GM23248 (cell line): ENCODE results near the gene CXCR2. TPM values are rescaled to one million over a fixed set of nuclear protein-coding genes. Genes with fewer than 3 reads are reported as not detected.

Experiments
- DNase-seq: peaks from one replicate; pipeline ENCODE4 v3.0.0-alpha.2; 2015
- H2AFZ ChIP-seq: fragments of 200-600 bp; sonication (generic); 2 replicates; pipeline ENCODE4 v1.6.1; 2016; ENCODE audit warnings: antibody characterized with exemption
- H3F3A ChIP-seq: fragments of 200-600 bp; sonication (generic); 2 replicates; pipeline ENCODE4 v1.6.1; 2016; ENCODE audit warnings: mild to moderate bottlenecking, antibody characterized with exemption, mixed run types; ENCODE audit not compliant: insufficient read depth
- H3K27ac ChIP-seq: fragments of 200-600 bp; sonication (generic); 2 replicates; pipeline ENCODE4 v1.5.1; 2016; ENCODE audit warnings: mild to moderate bottlenecking
- H3K27me3 ChIP-seq: fragments of 200-600 bp; sonication (generic); replicated peaks from 2 replicates; pipeline ENCODE4 v1.6.1; 2016; ENCODE audit warnings: mild to moderate bottlenecking; ENCODE audit not compliant: insufficient read depth
- H3K36me3 ChIP-seq: fragments of 200-600 bp; sonication (generic); 2 replicates; pipeline ENCODE4 v1.6.1; 2016; ENCODE audit warnings: low read depth, mild to moderate bottlenecking
- H3K4me1 ChIP-seq: fragments of 200-600 bp; sonication (generic); 2 replicates; pipeline ENCODE4 v1.6.1; 2016; ENCODE audit warnings: mild to moderate bottlenecking; ENCODE audit not compliant: insufficient read depth
- H3K4me2 ChIP-seq: fragments of 200-600 bp; sonication (generic); one replicate; pipeline ENCODE4 v1.6.1; 2016; ENCODE audit warnings: mild to moderate bottlenecking; ENCODE audit not compliant: unreplicated experiment
- H3K4me3 ChIP-seq: fragments of 200-600 bp; sonication (generic); 2 replicates; pipeline ENCODE4 v1.5.1; 2016; ENCODE audit warnings: mild to moderate bottlenecking
- H3K79me2 ChIP-seq: fragments of 200-600 bp; sonication (generic); 2 replicates; pipeline ENCODE4 v1.6.1; 2016; ENCODE audit warnings: mild to moderate bottlenecking; ENCODE audit not compliant: insufficient read depth
- H3K9ac ChIP-seq: fragments of 200-600 bp; sonication (generic); 2 replicates; pipeline ENCODE4 v1.6.1; 2016; ENCODE audit warnings: mild to moderate bottlenecking
- H3K9me2 ChIP-seq: fragments of 200-600 bp; sonication (generic); 2 replicates; pipeline ENCODE4 v1.6.1; 2016; ENCODE audit warnings: mixed run types, mild to moderate bottlenecking, moderate library complexity; ENCODE audit not compliant: insufficient read depth
- H3K9me3 ChIP-seq: fragments of 200-600 bp; sonication (generic); one replicate; pipeline ENCODE4 v1.6.1; 2017; ENCODE audit warnings: low read depth
- H4K20me1 ChIP-seq: fragments of 200-600 bp; sonication (generic); 2 replicates; pipeline ENCODE4 v1.6.0; 2016; ENCODE audit not compliant: insufficient read depth
- EZH2 ChIP-seq: fragments of 200-600 bp; sonication (generic); IDR thresholded peaks from 2 replicates; pipeline ENCODE4 v1.6.1; 2018; ENCODE audit warnings: antibody characterized with exemption, mild to moderate bottlenecking; ENCODE audit not compliant: insufficient read depth, poor library complexity, severe bottlenecking
- EZH2phosphoT487 ChIP-seq: fragments of 200-600 bp; sonication (generic); IDR thresholded peaks from 2 replicates; pipeline ENCODE4 v1.6.1; 2018; ENCODE audit warnings: antibody characterized with exemption, moderate library complexity, mild to moderate bottlenecking, low read depth; ENCODE audit not compliant: insufficient read depth
- WGBS, 2 experiments: methylation state at CpG; one replicate each; pipeline ENCODE4 v1.1.6; 2015 to 2017; ENCODE audit warnings: low lambda C conversion rate in 2 of 2, low coverage in 1 of 2; ENCODE audit errors: missing lambda C conversion rate in 2 of 2; 5-methylcytosine and 5-hydroxymethylcytosine counted together
- in situ Hi-C: fragments of 300-500 bp; cut with MboI; formaldehyde crosslinking; loops from 2 replicates; pipeline ENCODE4 v1.15.0; 2020
- polyA plus RNA-seq: library from polyadenylated mRNA; unstranded; fragments of >200 nt; fragmentation: Nextera tagmentation; extraction: Ambion mirVana; gene quantifications from 2 replicates; pipeline ENCODE4 v1.2.1, GENCODE V29; 2016
- total RNA-seq: library from RNA; depleted of rRNA; stranded (reverse); fragments of >200 nt; shearing (Covaris generic); gene quantifications from 2 replicates; pipeline ENCODE4 v1.2.3, GENCODE V29; 2014

The CXCR2 gene
- total and polyA plus RNA-seq, 2 experiments from 2014 or later = not detected

- peaks cover 68% of the 10 kb centered on the region for H3K27me3 ChIP-seq
- no peak overlapping the region for H2AFZ ChIP-seq
- WGBS, 2 experiments = 70 to 74% methylated on average over 6 of the region's 6 CpGs
- H3K79me2 ChIP-seq = no peaks in the 10 kb centered on the region
- no peak overlapping the region for H3K9ac ChIP-seq
- no peaks in the 10 kb centered on the region for H3K36me3 ChIP-seq
- no peak overlapping the region for H3K4me2 ChIP-seq
- no peaks in the 10 kb centered on the region for H3K9me3 ChIP-seq
- no peak overlapping the region for H3K27ac ChIP-seq
- H3K9me2 ChIP-seq = no peaks in the 10 kb centered on the region
- H3F3A ChIP-seq = no peaks in the 10 kb centered on the region
- peak; percentile 43 for DNase-seq
- no peak overlapping the region for H3K4me3 ChIP-seq
- H4K20me1 ChIP-seq = no peaks in the 10 kb centered on the region
- no peaks in the 10 kb centered on the region for H3K4me1 ChIP-seq
- in situ Hi-C loops = no loop called here
- no peak for TF ChIP-seq EZH2
- no peak for TF ChIP-seq EZH2phosphoT487
Measured at GRCh38 chr2:218129458-218130135, 3.8 kb downstream of the CXCR2 start.

- H3K9me2 ChIP-seq = no peaks in the 10 kb centered on the region
- H3K36me3 ChIP-seq = no peaks in the 10 kb centered on the region
- H2AFZ ChIP-seq = no peak overlapping the region
- H4K20me1 ChIP-seq = no peaks in the 10 kb centered on the region
- H3K9me3 ChIP-seq = no peaks in the 10 kb centered on the region
- no peak overlapping the region for H3K4me2 ChIP-seq
- H3K9ac ChIP-seq = no peak overlapping the region
- peaks cover 64% of the 10 kb centered on the region for H3K27me3 ChIP-seq
- no peaks in the 10 kb centered on the region for H3K4me1 ChIP-seq
- no peaks in the 10 kb centered on the region for H3F3A ChIP-seq
- in situ Hi-C loops = no loop called here
- no peaks in the 10 kb centered on the region for H3K79me2 ChIP-seq
- H3K4me3 ChIP-seq = no peak overlapping the region
- TF ChIP-seq EZH2phosphoT487 (no peak), EZH2 (no peak)
- 60 to 69% methylated on average over 2 of the region's 2 CpGs for whole genome bisulfite sequencing, 2 experiments
- no peak overlapping the region for H3K27ac ChIP-seq
- DNase-seq = no peak
Measured at GRCh38 chr2:218130377-218130776, 4.5 kb downstream of the CXCR2 start.

- Histone ChIP-seq H3K27me3 (peaks cover 64% of the 10 kb centered on the region), H3K4me1 (no peaks in the 10 kb centered on the region), H3K4me3 (no peak overlapping the region)
Measured at GRCh38 chr2:218130822-218131221, 5.0 kb downstream of the CXCR2 start.

GRCh38 chr2:218137514-218137913, 11.7 kb downstream of the CXCR2 start:
- no peak for DNase-seq
- Histone ChIP-seq H3F3A (no peaks in the 10 kb centered on the region), H3K4me1 (no peaks in the 10 kb centered on the region), H3K79me2 (no peaks in the 10 kb centered on the region), H3K36me3 (no peaks in the 10 kb centered on the region), H3K27ac (no peak overlapping the region), H3K27me3 (peaks cover 85% of the 10 kb centered on the region), H3K9me2 (no peaks in the 10 kb centered on the region), H3K4me3 (no peak overlapping the region), H4K20me1 (no peaks in the 10 kb centered on the region), H3K4me2 (no peak overlapping the region), H3K9ac (no peak overlapping the region), H2AFZ (no peak overlapping the region), H3K9me3 (no peaks in the 10 kb centered on the region)
- TF ChIP-seq EZH2phosphoT487 = no peak
- no peak for TF ChIP-seq EZH2
- in situ Hi-C loops = no loop called here
- 38 to 52% methylated on average over 3 of the region's 3 CpGs for WGBS, 2 experiments

More at GRCh38 chr2:218130822-218131221, 5.0 kb downstream of the CXCR2 start:
- Histone ChIP-seq H3K36me3 (no peaks in the 10 kb centered on the region), H2AFZ (no peak overlapping the region), H3K79me2 (no peaks in the 10 kb centered on the region), H4K20me1 (no peaks in the 10 kb centered on the region), H3K9me3 (no peaks in the 10 kb centered on the region), H3K27ac (no peak overlapping the region), H3K9me2 (no peaks in the 10 kb centered on the region), H3K9ac (no peak overlapping the region), H3K4me2 (no peak overlapping the region), H3F3A (no peaks in the 10 kb centered on the region)
- no peak for DNase-seq
- in situ Hi-C loops = no loop called here
- TF ChIP-seq EZH2phosphoT487 (no peak), EZH2 (no peak)

GRCh38 chr2:218138047-218138446, 12.2 kb downstream of the CXCR2 start:
- TF ChIP-seq EZH2 (no peak), EZH2phosphoT487 (no peak)
- H3K9me2 ChIP-seq = no peaks in the 10 kb centered on the region
- no peaks in the 10 kb centered on the region for H3K9me3 ChIP-seq
- H3K9ac ChIP-seq = no peak overlapping the region
- no peak overlapping the region for H3K4me2 ChIP-seq
- no peaks in the 10 kb centered on the region for H4K20me1 ChIP-seq
- no peak overlapping the region for H3K27ac ChIP-seq
- H3F3A ChIP-seq = no peaks in the 10 kb centered on the region
- no peaks in the 10 kb centered on the region for H3K4me1 ChIP-seq
- no peaks in the 10 kb centered on the region for H3K79me2 ChIP-seq
- in situ Hi-C loops = no loop called here
- no peaks in the 10 kb centered on the region for H3K36me3 ChIP-seq
- no peak overlapping the region for H3K4me3 ChIP-seq
- H3K27me3 ChIP-seq = peaks cover 86% of the 10 kb centered on the region
- 50 to 66% methylated on average over 4 of the region's 4 CpGs for WGBS, 2 experiments
- no peak overlapping the region for H2AFZ ChIP-seq
- DNase-seq = no peak
